T47D (cell line): Measurements from ENCODE around the gene SDK1.

ENCODE experiments used
- DNase-seq, 2 experiments: peaks; one replicate each; pipeline versions ENCODE4 v3.0.0 to v3.0.0-alpha.2; 2011 to 2012; ENCODE audit warnings: low read depth in 1 of 2, low spot score in 1 of 2
- JUND ChIP-seq: IDR thresholded peaks from 2 replicates; pipeline ENCODE4 v1.6.1; 2012; ENCODE audit warnings: low read depth
- in situ Hi-C: cut with HindIII; loops from 2 replicates; pipeline ENCODE4 v1.10.0; 2016; ENCODE audit warnings: low sequenced_read_pairs, low pct_unique_long_range_greater_than_20kb

SDK1 gene

DNA sequence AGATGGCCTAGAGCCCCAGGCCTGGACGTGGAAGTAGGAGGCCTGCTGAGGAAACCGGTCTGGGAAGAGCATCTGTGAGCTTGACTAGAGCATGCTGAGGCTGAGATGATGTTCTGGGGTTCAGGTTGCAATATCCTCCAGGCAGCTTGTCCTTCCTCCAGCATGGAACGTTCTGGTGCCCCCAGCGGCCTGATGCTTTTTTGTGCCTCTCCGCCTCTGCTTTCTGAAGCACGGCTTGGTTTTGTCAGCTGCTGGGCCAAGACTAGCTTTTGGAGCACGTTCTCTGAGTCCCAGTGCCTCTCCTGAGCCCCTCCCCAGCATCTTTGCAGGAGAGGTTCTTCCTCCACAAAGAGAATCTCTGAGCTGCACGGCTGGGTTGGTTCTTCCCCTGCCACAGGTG, 699.1 kb downstream of the SDK1 start:
- in situ Hi-C loops: no loop called here
- no peak for TF ChIP-seq JUND
- peak; percentile 16 to 47 for DNase-seq

DNA sequence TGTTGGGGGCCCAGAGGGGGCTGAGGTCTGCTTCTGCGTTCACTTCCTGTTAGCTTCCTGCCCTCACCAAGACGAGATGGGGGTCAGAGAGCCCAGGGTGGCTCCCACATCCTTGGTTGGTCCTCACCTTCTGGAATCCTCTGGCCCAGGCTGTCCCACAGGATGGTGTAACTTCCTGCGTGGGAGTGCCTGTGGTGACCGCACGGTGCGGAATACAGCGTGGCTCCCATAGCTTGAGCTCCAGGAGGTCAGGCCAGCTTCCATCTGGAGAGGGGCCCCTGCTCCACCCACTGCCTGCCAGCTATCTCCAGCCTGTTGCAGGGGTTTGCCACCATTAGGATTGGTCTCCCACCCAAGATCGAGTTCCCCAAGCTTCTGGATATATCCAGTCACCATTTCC, 699.9 kb downstream of the SDK1 start:
- in situ Hi-C loops: no loop called here
- no peak for DNase-seq
- TF ChIP-seq JUND: no peak

GRCh38 chr7:4001742-4002141, 700.7 kb downstream of the SDK1 start:
- no peak for TF ChIP-seq JUND
- no peak for DNase-seq
- in situ Hi-C loops: no loop called here

DNA sequence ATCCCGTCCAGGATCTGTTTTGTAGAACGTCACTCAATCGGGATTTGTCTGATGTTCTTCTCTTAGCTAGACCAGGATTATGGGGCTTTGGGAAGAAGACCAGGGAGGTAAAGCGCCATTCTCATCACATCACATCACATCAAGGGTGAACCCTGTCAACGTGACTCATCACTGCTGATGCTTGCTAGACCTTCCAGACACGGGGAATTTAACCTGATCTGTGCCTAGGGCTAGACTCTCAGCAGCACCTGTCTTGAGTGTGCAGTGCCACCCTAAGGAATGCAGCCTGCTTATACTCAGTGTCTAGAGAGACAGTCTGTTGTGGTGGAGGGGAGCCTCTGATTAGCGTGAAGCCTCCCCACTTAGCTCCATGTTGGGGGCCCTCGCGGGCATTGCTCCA, 702.5 kb downstream of the SDK1 start:
- in situ Hi-C loops: no loop called here

DNA sequence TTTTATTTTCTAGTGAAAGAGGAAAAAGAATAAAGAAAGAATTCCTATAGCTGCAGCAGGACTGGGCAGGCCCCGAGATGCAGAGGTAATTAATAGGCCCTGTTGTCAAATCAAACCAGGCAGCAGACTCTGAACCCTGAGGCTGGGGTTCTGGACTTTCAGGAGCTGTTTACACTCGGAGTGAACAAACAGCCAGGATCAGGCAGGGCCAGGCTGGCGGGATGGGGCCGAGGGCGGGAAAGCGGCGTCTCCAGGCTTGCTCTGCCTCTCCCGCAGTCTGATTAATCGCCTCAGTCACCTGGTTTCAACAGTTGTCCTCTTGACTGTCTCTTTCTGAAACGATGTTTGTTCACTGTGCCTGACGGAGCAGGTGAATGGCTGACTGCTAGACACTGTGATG, 705.6 kb downstream of the SDK1 start:
- TF ChIP-seq JUND: no peak
- DNase-seq: peak in 1 of 2 experiments; percentile 39
- in situ Hi-C loops: no loop called here

More for the DNA sequence above, 702.5 kb downstream of the SDK1 start:
- no peak for TF ChIP-seq JUND
- DNase-seq: no peak

GRCh38 chr7:4009211-4010060, 708.4 kb downstream of the SDK1 start:
- no peak for TF ChIP-seq JUND
- no peak for DNase-seq
- in situ Hi-C loops: no loop called here

GRCh38 chr7:4010061-4010605, 709.1 kb downstream of the SDK1 start:
- DNase-seq: no peak
- TF ChIP-seq JUND: no peak
- in situ Hi-C loops: no loop called here

GRCh38 chr7:4010923-4011656, 710.0 kb downstream of the SDK1 start:
- in situ Hi-C loops: no loop called here
- no peak for DNase-seq
- TF ChIP-seq JUND: no peak

- no peak for DNase-seq
- in situ Hi-C loops: no loop called here
- no peak for TF ChIP-seq JUND
Observed at GRCh38 chr7:4013793-4014192, 712.7 kb downstream of the SDK1 start.

DNA sequence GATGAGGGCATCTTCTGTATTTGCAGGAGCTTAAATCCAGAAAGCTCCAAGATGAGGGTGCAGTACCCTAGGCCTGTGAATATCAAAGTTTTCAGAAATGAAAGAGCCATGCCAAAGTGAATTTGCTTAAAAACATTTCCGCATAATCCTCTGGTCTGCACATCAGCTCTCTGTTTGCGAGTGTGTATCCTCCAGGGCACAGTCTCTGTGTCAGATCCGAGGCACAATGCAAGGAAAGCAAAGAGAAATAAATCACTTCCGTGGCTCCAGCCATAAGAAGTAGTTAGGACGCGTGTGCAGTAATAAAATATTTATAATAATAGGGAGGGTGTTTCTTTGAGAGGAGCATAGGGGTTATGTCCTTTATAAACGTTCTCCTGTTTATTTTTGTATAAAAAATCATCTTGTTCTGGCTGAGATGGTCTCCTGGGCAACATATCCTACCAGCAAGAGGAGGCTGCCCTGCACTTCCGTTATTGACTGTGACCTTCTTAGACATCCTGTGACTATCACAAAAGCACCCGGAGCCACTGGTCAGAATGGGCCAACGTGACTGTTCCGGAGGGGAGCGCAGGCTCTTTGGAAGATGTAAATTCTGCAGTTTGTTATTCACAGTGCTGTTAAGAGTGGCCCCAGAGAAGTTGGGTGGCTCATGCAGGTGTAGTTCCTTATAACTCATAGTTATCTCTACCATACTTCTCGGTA, 713.4 kb downstream of the SDK1 start:
- no peak for TF ChIP-seq JUND
- no peak for DNase-seq
- in situ Hi-C loops: no loop called here

GRCh38 chr7:4015371-4015770, 714.3 kb downstream of the SDK1 start:
- TF ChIP-seq JUND: no peak
- no peak for DNase-seq
- in situ Hi-C loops: no loop called here

GRCh38 chr7:4015996-4016395, 714.9 kb downstream of the SDK1 start:
- no peak for DNase-seq
- in situ Hi-C loops: no loop called here

DNA sequence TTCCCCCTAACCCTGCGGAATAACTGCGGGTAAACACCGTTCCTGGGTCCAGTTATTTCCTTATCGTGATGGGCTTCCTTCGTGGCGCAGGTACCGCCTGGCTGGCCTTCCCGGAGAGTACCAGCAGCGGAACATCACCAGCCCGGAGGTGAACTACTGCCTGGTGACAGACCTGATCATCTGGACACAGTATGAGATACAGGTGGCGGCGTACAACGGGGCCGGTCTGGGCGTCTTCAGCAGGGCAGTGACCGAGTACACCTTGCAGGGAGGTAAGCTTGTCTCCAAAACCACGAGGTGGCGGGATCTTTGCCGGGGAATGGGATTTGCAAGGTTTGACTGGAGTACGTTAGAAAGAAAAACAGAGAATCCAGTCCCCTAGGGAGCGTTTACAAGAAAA, 716.0 kb downstream of the SDK1 start:
- TF ChIP-seq JUND: no peak
- in situ Hi-C loops: no loop called here
- DNase-seq: peak in 1 of 2 experiments; percentile 20

More at GRCh38 chr7:4015996-4016395, 714.9 kb downstream of the SDK1 start:
- no peak for TF ChIP-seq JUND
